ENCODE measurements around the gene AKT2.
A peak's percentile ranks its signal among the peaks of the same experiment; 100 is the strongest.
"Not testable (repeated sequence)": the region's sequence is repeated elsewhere in the genome, so short reads cannot be mapped to it uniquely, and the experiment has no call there.

The AKT2 gene

GRCh38 chr19:40232949-40233810 is 52.0 kb downstream of the AKT2 start:
- no peak for DNase-seq

- no peak for DNase-seq
These were observed 52.7 kb downstream of the AKT2 start for GRCh38 chr19:40232479-40232878.

- no peak for DNase-seq
These were observed 53.4 kb downstream of the AKT2 start for GRCh38 chr19:40231544-40232424.

GRCh38 chr19:40231057-40231456 is 54.1 kb downstream of the AKT2 start:
- no peak for DNase-seq

GRCh38 chr19:40229926-40230417 is 55.2 kb downstream of the AKT2 start:
- DNase-seq, result no peak

- no peak for DNase-seq
These were observed 55.7 kb downstream of the AKT2 start for GRCh38 chr19:40229484-40229883.

- no peak for DNase-seq
These were observed 56.3 kb downstream of the AKT2 start for GRCh38 chr19:40228863-40229262.

- DNase-seq, result no peak
These were observed 56.8 kb downstream of the AKT2 start for GRCh38 chr19:40228346-40228745.

GRCh38 chr19:40225440-40226305 is 59.5 kb downstream of the AKT2 start:
- DNase-seq, result no peak

- no peak for DNase-seq
These were observed 60.6 kb downstream of the AKT2 start for GRCh38 chr19:40224342-40225150.

GRCh38 chr19:40223135-40223822 is 61.9 kb downstream of the AKT2 start:
- DNase-seq, result no peak

- peak; percentile 57 for DNase-seq
These were observed 63.1 kb downstream of the AKT2 start for GRCh38 chr19:40221858-40222619.

GRCh38 chr19:40220674-40221073 is 64.5 kb downstream of the AKT2 start:
- DNase-seq, result no peak

GRCh38 chr19:40219721-40220276 is 65.3 kb downstream of the AKT2 start:
- no peak for DNase-seq

- DNase-seq, result not testable (repeated sequence)
These were observed 66.1 kb downstream of the AKT2 start for GRCh38 chr19:40219029-40219428.

GRCh38 chr19:40217934-40218890 is 66.9 kb downstream of the AKT2 start, which contains the start of gene TTC9B:
TTC9B (minus strand) TSS chr19:40218384; CDS start chr19:40218381, 3 bp downstream.
- no peak for DNase-seq

- DNase-seq, result no peak
These were observed 67.9 kb downstream of the AKT2 start for GRCh38 chr19:40217027-40217810.

- DNase-seq, result no peak
These were observed 68.4 kb downstream of the AKT2 start for GRCh38 chr19:40216777-40217026.
